HG02870 (cell line): ENCODE measurements around the gene MIEF1.
"Not testable (repeated sequence)": the region's sequence is repeated elsewhere in the genome, so short reads cannot be mapped to it uniquely, and the experiment has no call there.

Experiments
- ATAC-seq: cut with Tn5 transposase; IDR thresholded peaks from one replicate; pipeline ENCODE4 v1.9.1; 2021; ENCODE audit warnings: mild to moderate bottlenecking, moderate library complexity; ENCODE audit not compliant: unreplicated experiment

The MIEF1 gene

DNA sequence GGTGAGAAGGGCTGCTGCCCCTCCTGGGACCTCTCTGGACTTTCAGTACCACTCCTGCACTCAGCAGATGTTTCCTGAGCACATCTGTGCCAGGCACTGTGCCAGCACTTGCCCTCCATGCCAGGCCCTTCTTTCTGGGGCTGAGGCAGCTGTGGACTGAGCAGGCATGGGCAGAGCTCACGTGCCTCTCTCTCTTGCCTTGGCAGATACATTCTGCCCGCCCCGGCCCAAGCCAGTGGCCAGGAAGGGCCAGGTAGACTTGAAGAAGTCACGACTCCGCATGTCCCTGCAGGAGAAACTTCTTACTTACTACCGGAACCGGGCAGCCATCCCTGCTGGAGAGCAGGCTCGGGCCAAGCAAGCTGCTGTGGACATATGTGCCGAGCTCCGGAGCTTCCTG is 9.9 kb downstream of the MIEF1 start:
- no peak for ATAC-seq

DNA sequence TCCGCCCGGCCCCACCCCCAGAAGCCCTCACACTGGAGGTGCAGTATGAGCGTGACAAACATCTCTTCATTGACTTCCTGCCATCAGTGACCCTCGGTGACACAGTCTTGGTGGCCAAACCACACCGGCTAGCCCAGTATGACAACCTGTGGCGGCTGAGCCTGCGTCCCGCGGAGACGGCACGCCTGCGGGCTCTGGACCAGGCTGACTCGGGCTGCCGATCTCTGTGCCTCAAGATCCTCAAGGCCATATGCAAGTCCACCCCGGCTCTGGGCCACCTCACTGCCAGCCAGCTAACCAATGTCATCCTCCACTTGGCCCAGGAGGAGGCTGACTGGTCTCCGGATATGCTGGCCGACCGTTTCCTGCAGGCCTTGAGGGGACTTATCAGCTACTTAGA is 11.7 kb downstream of the MIEF1 start:
- no peak for ATAC-seq

DNA sequence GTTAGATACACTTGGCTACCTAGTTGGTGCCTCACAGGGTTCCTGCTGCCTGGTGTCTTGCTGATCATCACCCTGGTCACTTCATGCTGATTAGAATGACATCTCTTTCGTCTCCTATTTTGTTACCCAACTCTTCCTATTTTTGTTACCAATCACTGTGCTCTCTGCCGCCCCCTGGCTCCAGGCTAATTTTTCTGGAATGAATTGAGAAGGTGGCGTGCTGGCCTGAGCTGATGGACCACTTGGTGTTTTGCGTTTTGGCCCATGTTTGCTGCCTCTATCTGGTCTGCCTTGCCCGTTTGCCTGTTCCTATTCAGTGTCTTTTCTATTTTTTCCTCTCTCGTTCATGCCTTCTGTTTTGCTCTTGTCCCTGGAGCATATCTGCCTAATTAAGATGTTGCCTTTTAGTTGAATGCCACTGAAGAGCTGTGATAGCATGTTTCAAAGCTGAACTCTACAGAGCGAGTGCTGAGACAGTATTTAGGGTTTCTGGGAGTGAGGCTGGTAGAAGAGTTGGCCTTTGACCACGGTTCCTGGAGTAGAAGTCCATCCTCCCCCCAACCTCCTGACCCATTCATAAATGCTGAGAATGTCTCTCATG is 12.4 kb downstream of the MIEF1 start:
- ATAC-seq: no peak

DNA sequence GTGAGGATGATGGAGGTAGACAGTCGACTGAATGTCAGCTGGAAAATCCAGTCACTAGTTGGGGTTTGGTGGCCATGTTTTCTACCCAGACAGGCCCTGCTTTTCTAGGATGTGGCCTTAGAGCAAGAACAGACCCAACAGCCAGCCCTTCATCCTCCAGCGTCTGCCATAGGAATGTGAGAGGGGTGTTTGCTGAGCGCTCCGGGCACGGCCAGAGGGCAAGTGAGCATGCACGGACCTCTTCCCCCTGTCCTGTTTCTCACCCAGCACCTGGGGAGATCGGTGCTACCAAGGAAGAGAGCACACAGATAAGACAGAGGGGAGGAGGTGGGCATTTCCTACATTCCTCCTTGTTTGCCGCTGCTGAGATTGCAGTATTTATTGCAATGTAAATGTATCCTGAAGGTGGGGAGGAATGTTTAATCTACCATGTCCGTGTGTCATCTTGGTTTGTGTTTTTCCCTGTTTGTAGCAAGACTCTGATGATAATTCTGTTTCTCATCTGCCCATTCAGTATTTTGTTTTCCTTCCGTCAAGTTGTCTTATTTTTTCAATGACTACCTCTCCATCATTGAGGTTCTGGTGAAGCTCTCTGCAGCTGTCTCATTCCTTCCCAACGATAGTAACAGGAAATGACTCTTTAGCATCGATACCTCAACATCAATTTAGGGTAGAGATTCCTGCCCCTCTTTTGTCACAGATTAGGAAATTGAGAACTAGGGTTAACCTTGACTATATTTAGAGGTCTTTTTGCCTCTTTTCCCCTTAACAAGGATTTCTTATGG is 13.4 kb downstream of the MIEF1 start:
- ATAC-seq: no peak

DNA sequence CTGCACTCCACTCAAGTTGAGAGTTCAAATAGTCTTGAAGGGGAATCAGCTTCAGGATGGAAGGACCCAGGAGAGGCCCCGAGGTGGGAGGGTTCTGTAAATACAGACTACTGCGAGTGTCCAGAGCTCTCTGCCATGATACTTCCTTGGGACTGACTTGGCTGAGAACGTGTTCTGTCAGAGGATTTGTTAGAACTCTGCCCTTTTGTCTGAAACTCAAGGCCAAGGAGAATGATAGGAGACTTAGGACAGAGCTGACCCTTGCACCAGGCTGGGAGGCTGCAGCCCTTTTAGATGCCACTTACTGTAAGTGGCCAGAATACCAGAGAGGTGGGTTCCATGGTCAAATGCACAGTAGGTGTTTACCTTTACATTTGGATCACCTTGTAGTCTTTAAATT is 15.4 kb downstream of the MIEF1 start:
- no peak for ATAC-seq

DNA sequence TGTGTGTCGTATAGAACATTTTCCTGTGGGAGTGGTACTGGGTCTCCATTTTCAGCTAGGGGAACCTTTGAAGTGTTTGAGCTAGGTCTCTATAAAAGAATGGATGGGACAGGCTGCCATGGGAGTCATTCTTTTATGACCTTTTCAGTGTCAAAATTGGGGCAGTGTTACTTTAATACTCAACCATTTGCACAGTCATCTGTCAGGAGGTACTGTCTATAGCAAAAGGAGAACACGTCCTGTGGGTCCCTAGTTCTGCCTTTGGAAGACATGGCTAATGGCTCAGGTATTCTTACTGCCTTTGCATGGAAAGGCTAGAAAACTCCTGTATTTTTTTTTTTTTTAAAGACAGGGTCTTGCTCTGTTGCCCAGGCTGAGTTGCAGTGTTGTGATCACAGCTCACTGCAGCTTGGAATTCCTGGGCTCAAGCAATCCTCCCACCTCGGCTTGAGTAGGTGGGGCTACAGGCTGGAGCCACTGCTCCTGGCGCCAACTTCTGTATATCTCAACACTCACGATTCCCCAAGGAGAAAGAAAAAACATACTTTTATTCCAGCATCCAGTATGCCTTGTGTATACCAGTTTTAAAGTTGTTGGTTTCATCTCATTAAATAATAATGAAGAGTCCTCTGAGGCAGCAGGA is 16.2 kb downstream of the MIEF1 start:
- no peak for ATAC-seq

DNA sequence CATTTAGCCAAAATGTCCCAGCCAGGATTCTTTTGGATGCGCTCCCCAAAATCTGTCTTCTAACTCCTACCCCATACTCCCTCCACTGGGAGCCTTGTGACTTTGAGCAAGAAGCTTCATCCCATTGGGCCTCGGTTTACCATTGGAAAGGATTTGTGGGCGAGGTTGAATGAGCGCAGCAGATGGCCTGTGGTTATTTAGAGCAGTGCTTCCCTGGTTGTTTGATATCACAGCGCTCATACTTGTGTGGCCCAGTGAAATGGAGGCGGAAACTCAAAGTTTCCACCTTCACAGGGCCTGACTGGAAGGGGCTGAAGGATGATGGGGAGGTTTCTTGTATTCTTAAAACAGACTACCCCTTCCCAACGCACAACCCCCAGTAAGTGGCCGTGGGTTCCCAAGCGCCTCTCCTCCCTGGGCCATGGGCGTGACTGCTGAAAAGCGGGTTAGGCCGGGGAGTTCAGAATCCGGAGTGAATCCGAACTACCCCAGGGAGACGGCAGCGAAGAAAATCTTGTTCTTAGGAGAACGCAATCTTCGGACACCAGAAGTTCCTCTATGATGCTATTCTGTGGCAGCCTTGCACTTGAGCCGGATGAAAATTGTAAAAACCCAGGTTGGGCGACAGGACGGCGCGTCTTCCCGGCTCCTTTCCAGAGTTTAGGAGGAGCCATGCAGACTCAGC is 17.0 kb downstream of the MIEF1 start:
- ATAC-seq: no peak

DNA sequence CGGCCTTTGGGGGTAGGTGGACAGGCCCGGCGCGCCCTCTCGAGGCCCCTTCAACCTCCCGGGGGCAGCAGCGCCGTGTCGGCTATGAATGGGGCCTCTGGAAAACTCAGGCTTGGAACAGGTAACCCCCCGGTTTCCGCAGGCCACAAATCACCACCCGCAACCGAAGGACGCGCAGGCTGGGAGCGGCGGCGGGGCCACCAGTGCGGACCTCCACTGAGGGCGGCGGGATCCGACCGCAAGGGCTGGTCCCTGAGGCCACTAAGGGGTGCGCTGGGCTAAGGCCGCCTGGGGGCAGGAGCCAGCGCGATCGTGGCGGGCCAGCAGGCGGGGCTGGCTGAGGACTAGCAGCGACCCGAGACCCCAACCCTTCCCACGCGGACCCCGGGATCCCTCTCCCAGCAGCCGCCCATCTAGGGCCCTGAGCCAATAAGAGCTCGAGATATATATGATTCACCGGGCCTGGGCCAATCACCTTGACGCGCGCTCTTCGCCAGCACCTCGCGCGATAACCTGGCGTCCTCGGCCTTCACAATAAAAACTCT is 17.7 kb downstream of the MIEF1 start:
- ATAC-seq: peak; percentile 81

DNA sequence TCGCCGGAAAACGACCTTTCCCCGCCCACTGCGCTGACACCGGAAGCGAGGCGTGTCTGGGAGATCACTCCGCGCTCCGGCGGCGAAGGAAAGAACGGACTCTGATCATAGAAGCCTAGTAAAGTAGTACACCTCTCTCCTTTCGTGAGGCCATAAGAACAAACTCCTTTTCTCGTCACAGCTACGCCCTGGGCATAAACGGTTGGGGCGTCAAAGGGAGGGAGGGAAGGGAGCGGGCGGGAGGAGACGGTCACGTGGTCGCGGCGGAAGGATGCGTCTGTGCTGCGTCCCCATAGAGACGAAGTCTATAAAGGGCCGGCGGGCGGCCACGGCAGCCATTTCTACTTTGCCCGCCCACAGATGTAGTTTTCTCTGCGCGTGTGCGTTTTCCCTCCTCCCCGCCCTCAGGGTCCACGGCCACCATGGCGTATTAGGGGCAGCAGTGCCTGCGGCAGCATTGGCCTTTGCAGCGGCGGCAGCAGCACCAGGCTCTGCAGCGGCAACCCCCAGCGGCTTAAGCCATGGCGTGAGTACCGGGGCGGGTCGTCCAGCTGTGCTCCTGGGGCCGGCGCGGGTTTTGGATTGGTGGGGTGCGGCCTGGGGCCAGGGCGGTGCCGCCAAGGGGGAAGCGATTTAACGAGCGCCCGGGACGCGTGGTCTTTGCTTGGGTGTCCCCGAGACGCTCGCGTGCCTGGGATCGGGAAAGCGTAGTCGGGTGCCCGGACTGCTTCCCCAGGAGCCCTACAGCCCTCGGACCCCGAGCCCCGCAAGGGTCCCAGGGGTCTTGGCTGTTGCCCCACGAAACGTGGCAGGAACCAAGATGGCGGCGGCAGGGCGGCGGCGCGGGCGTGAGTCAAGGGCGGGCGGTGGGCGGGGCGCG is 18.4 kb downstream of the MIEF1 start, which contains the start of gene ATF4:
Gene ATF4, plus strand, starts transcription at position 337 of the 880 bp plus-strand sequence. CDS start 884 bp downstream, outside the sequence.
- peak; percentile 29 for ATAC-seq

DNA sequence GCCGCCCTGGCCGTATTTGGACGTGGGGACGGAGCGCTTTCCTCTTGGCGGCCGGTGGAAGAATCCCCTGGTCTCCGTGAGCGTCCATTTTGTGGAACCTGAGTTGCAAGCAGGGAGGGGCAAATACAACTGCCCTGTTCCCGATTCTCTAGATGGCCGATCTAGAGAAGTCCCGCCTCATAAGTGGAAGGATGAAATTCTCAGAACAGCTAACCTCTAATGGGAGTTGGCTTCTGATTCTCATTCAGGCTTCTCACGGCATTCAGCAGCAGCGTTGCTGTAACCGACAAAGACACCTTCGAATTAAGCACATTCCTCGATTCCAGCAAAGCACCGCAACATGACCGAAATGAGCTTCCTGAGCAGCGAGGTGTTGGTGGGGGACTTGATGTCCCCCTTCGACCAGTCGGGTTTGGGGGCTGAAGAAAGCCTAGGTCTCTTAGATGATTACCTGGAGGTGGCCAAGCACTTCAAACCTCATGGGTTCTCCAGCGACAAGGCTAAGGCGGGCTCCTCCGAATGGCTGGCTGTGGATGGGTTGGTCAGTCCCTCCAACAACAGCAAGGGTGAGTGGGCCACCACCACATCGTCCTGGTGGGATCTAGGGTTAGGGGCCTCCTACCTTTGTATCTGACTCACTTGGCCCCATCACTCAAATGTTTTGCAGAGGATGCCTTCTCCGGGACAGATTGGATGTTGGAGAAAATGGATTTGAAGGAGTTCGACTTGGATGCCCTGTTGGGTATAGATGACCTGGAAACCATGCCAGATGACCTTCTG is 19.2 kb downstream of the MIEF1 start:
- ATAC-seq: not testable (repeated sequence)

DNA sequence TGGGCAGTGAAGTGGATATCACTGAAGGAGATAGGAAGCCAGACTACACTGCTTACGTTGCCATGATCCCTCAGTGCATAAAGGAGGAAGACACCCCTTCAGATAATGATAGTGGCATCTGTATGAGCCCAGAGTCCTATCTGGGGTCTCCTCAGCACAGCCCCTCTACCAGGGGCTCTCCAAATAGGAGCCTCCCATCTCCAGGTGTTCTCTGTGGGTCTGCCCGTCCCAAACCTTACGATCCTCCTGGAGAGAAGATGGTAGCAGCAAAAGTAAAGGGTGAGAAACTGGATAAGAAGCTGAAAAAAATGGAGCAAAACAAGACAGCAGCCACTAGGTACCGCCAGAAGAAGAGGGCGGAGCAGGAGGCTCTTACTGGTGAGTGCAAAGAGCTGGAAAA is 20.0 kb downstream of the MIEF1 start:
- not testable (repeated sequence) for ATAC-seq

DNA sequence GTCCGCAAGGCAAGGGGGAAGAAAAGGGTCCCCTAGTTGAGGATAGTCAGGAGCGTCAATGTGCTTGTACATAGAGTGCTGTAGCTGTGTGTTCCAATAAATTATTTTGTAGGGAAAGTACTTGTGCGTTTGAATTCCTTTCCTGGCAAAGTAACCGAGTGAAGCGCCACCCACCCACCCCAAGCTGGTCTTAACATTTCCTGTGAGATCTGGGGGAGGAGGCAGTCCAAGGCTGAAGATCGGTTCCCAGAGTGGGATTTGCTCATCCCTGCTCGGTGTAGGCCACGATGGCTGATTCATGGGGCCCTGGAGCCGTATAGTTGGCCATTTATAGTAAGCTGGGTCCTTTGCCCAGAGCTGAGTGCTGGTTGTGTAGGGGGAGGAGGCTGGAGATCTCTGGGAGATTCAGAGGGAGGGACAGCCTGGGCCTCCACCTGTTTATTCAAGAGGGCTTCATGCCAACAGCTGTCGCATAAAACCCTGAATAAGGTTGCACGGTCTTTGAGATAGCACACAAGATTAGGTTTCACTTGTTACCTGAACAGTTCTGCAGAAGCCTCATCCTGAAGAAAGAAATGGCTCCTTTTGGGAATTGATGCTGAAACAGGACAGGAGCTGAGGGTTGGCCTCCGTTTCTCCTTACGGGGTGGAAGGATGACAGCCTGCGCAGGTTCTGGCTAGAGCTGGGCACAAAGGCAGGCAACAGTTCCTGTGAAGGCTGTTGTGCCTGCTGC is 20.6 kb downstream of the MIEF1 start:
- ATAC-seq: no peak

DNA sequence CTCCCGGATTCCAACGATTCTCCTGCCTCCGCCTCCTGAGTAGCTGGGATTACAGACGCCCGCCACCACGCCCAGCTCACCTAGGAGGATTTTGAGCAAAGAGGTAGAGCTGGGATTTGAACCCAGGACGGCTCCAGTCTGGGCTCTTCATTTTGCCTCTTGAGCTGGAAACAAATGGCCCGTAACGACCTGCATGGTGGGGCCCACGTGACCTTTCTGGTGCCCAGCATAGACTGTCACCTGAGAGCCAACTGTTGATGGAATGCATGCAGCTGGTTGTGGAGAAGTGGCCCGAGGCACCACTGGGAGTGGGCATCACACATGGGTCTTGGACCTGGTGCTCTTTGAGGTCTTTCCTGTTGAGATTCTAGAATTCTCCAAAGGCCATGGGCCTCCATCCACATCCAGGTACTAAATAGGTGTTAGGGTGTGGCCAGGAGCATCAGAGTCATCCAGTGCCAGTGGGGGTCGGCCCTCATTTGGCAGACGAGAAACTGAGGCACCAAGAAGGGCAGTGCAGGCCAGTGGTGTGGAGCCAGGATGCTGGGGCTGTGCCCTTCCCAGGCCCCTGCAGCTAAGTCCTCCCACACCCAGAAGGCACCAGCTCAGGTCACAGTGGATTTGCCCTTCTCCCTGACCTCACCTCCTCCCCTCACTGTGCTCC is 22.1 kb downstream of the MIEF1 start:
- no peak for ATAC-seq

DNA sequence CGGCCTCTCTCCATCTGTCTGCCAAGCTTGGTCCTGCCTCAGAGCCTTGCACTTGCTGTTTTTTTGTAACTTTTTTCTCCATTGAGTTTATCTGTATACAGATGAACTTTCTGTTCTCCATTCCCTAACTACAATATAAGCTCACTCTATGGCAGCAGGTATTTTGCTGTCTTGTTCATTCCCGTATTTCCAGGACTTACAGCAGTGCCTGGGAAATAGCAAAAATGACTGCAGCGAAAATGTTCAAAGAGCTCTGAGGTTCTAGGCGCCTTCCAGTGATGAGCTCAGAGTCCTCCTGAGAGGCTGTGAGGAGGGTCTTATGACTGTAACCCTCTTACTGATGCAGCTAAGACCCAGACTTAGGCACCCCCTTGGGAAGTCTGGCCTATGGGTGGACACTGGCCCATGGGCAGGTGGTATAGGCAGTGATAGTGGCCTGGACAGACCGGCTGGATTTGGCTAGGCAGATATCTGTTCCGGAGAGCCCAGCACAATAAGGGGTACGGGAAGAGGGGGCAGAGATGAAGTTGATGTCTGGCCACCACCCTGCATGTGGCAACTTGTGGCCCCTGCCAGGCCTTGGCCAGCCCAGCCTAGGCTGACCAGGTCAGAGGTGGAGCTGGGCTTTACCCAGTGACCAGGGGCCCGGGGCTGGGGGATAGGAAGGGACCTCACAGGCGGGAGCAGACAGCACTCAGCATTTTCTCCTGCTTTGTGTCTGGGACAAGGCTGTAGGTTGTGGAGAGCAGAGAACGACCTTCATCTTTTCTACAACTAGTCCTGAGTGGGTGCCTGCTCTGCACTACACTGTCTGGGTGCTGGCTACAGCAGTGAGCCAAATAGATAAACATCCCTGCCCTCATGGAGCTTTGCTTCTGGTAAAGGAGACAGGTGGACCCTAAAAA is 22.9 kb downstream of the MIEF1 start:
- ATAC-seq: no peak

DNA sequence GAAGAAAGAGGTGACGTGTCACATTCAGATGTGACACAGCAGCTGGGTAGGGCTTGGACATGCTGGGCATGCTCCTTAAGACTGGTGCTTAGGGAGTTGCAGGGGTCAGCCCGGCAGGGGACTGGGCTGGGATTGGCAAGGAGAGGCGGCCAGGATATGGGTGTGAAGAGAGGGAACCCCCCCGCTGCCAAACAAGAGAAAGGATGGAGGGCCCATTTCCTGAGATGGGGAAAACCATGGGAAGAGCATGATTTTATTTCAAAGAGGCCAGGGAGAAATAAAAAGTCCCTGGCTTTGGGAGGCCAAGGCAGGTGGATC is 23.5 kb downstream of the MIEF1 start:
- no peak for ATAC-seq

DNA sequence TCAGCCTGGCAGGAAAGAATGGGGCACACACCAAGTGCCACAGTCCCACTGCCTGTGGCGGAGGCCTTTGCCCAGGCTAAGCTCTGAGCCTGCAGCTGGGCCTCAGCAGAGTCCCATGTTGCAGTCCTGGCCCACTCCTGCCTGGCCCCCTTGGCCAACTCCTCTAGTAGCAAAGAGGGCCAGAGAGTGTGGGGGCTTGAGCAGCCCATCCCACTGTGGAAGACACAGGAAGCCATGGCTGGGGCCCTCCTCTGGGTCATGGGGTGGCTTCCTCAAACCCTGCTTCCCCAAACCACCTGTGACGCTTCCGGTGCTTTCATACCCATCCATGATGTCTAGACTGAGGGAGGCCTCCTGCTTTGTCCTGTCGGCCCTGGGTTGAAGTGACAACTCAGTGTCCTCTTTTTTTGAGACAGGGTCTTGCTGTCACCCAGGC is 24.7 kb downstream of the MIEF1 start:
- no peak for ATAC-seq

DNA sequence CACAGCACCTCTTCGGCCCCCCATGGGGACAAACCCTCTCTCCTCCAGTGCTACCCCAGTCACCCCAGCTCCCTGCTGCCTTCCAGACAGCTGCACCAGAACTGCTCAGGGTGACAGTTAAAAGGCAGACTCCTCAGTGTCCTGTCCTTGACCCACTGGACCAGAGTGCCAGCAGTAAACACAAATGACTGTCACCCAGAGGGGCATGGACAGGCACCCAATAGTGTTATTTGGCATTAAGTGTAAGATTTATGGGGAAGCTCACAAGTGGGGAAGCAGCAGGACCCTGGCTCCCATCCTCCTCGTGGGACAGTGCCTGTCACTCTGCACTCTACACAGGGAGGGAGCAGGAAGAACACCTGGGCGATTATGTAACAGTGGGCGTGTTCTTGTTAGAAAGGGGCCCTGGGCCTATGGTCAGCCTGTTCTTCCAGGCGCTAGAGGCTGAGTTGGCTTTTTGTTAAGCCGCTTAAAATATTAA is 25.4 kb downstream of the MIEF1 start:
- no peak for ATAC-seq
